Uterus (tissue), 4 donors: ENCODE measurements around the gene CBX2. TPM values are rescaled to one million over a fixed set of nuclear protein-coding genes. Genes with fewer than 3 reads are reported as not detected.

Source experiments
- DNase-seq, 2 donors: peaks; one replicate each; pipeline ENCODE4 v3.0.0-alpha.2; 2019 to 2020
- H3K27ac ChIP-seq, 2 donors: fragments of 200-600 bp; sonication (generic); 1 replicate in 1 of 2; 2 replicates in 1 of 2; pipeline ENCODE4 v1.5.1; 2016 to 2018
- H3K27me3 ChIP-seq, 2 donors: fragments of 200-600 bp; sonication (generic); one replicate each; pipeline ENCODE4 v1.5.1; 2018 to 2019; ENCODE audit warnings: control low read depth in 1 of 2
- H3K36me3 ChIP-seq, 2 donors: fragments of 200-600 bp; sonication (generic); one replicate each; pipeline ENCODE4 v1.5.1; 2019; ENCODE audit warnings: control low read depth in 1 of 2
- H3K4me1 ChIP-seq, 2 donors: fragments of 200-600 bp; sonication (generic); one replicate each; pipeline ENCODE4 v1.5.1; 2018 to 2019; ENCODE audit warnings: control low read depth in 1 of 2
- H3K4me3 ChIP-seq, 2 donors: fragments of 200-600 bp; sonication (generic); 1 replicate in 1 of 2; 2 replicates in 1 of 2; pipeline ENCODE4 v1.5.1; 2018 to 2019; ENCODE audit warnings: mild to moderate bottlenecking in 1 of 2
- H3K9me3 ChIP-seq, 2 donors: fragments of 200-600 bp; sonication (generic); one replicate each; pipeline ENCODE4 v1.5.1; 2019; ENCODE audit warnings: control low read depth in 1 of 2
- CTCF ChIP-seq, 4 experiments: fragments of 200-600 bp in 2 of 4; fragments of 450-650 bp in 2 of 4; sonication (generic) in 2 of 4; IDR thresholded peaks; one replicate each; pipeline ENCODE4 v1.5.1; 2016 to 2019; ENCODE audit warnings: antibody characterized with exemption in 4 of 4, mild to moderate bottlenecking in 2 of 4, moderate library complexity in 1 of 4
- POLR2A ChIP-seq, 2 donors: fragments of 450-650 bp; IDR thresholded peaks; one replicate each; pipeline ENCODE4 v1.6.1; 2016; ENCODE audit warnings: antibody characterized with exemption in 2 of 2, mild to moderate bottlenecking in 1 of 2, moderate library complexity in 1 of 2
- intact Hi-C: fragments of 100-400 bp; cut with DNase I; formaldehyde crosslinking; loops from one replicate; pipeline ENCODE4 v1.15.1; 2023; ENCODE audit warnings: low total_unique reads
- total RNA-seq, 4 donors: library from RNA; depleted of rRNA in 3 of 4; stranded (reverse); fragments of >200 nt in 3 of 4; gene quantifications; one replicate each; pipeline versions ENCODE4 v1.1.0 to v1.2.4, GENCODE V29; 2014 to 2023
- donor health status: DM: yes; HTN: yes; CAD: no.

The CBX2 gene
- total RNA-seq, 4 donors from 2014 or later: 1.0 to 14.9 (median 4.6) TPM; not detected in 1

GRCh38 chr17:79826841-79827578, 49.1 kb downstream of the CBX2 start:
- H3K4me1 ChIP-seq: peaks cover 0 to 3% of the 10 kb centered on the region in 2 donors
- intact Hi-C loops: no loop called here
- H3K27me3 ChIP-seq: no peaks in the 10 kb centered on the region
- no peaks in the 10 kb centered on the region for H3K9me3 ChIP-seq
- DNase-seq: no peak
- H3K27ac ChIP-seq: no peak overlapping the region
- TF ChIP-seq CTCF (IDR thresholded peaks at IDR 0.05) (no peak), POLR2A (IDR thresholded peaks at IDR 0.05) (no peak)
- no peak overlapping the region for H3K4me3 ChIP-seq
- no peaks in the 10 kb centered on the region for H3K36me3 ChIP-seq

DNA sequence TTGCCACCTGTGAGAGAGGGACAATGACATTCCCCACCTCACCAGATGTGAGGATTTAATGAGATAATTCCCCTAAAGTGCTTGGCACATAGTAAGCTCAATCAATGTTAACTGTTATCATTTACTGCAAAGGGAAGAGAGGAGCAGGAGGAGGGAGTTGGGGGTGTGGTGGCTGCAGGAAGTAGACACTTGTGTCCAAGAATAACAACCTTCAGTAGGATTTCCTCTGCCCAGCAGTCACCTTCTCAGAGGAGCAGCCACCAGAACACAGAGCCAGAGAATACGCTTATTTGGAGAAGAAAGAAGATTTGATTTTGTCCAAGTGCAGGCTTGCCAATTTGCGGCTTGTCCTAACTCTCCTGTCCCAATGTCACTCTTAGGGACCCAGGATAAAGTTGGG, 51.1 kb downstream of the CBX2 start:
- Histone ChIP-seq H3K36me3 (no peaks in the 10 kb centered on the region), H3K9me3 (no peaks in the 10 kb centered on the region), H3K4me3 (no peak overlapping the region), H3K27ac (no peak overlapping the region), H3K4me1 (peaks cover 0 to 3% of the 10 kb centered on the region in 2 donors), H3K27me3 (no peaks in the 10 kb centered on the region)
- TF ChIP-seq POLR2A (IDR thresholded peaks at IDR 0.05) (no peak), CTCF (IDR thresholded peaks at IDR 0.05) (no peak)
- DNase-seq: no peak
- intact Hi-C loops: no loop called here

DNA sequence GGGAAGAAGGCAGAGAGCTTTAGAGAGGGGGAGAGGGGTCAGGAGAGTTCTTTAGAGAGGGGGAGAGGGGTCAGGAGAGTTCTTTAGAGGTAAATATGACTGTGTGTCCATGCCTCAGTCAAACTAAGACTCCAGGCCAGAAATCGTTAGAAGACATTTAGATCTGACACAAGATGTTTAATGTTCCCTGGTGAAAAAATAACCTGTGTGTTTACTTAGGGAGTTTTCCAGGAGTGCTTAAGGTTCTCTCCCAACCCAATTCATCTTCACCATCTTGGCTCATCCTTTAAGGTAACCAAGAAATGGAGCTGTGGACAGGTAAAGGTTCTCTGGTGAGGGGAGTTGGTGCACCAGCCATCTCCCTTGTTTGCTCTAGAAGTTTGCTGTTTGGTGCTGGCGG, 51.5 kb downstream of the CBX2 start:
- TF ChIP-seq POLR2A (IDR thresholded peaks at IDR 0.05) (no peak), CTCF (IDR thresholded peaks at IDR 0.05) (no peak)
- Histone ChIP-seq H3K4me1 (peaks cover 0 to 3% of the 10 kb centered on the region in 2 donors), H3K36me3 (no peaks in the 10 kb centered on the region), H3K9me3 (no peaks in the 10 kb centered on the region), H3K27ac (no peak overlapping the region), H3K27me3 (no peaks in the 10 kb centered on the region), H3K4me3 (no peak overlapping the region)
- DNase-seq: no peak
- intact Hi-C loops: no loop called here

- no peaks in the 10 kb centered on the region for H3K36me3 ChIP-seq
- peaks cover 0 to 3% of the 10 kb centered on the region in 2 donors for H3K4me1 ChIP-seq
- H3K27ac ChIP-seq: no peak overlapping the region
- intact Hi-C loops: no loop called here
- H3K27me3 ChIP-seq: no peaks in the 10 kb centered on the region
- no peak overlapping the region for H3K4me3 ChIP-seq
- DNase-seq: no peak
- TF ChIP-seq POLR2A (IDR thresholded peaks at IDR 0.05) (no peak), CTCF (IDR thresholded peaks at IDR 0.05) (no peak)
- H3K9me3 ChIP-seq: no peaks in the 10 kb centered on the region
Observed at GRCh38 chr17:79830303-79830702, 52.4 kb downstream of the CBX2 start.

DNA sequence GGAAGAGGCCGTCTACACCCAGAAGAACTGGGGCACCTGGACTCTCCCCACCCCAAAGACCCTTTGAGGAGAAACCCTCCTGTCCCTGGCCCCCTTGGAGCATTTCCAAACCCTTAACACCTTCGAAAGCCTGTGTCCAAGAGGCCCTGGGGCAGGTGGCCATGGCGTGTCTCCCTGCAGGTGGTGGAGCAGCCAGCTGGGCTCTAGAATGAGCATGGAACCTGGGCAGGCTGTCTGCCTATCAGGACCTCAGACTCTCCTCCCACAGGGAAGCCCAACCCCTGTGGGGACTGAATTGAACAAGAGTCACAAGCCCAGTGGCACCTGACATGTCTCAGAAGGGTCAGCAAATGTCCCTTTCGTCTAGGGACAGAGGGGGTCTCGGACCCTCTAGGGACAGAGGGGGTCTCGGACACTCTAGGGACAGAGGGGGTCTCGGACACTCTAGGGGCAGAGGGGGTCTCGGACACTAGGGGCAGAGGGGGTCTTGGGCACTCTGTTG, 52.9 kb downstream of the CBX2 start:
- no peak for DNase-seq
- Histone ChIP-seq H3K27ac (no peak overlapping the region), H3K36me3 (no peaks in the 10 kb centered on the region), H3K27me3 (no peaks in the 10 kb centered on the region), H3K4me1 (peaks cover 0 to 3% of the 10 kb centered on the region in 2 donors), H3K9me3 (no peaks in the 10 kb centered on the region), H3K4me3 (no peak overlapping the region)
- no peak for TF ChIP-seq CTCF (IDR thresholded peaks at IDR 0.05)
- no peak for TF ChIP-seq POLR2A (IDR thresholded peaks at IDR 0.05)
- intact Hi-C loops: no loop called here
